ENCODE measurements around the gene CRP. TPM values are rescaled to one million over a fixed set of nuclear protein-coding genes. Genes with fewer than 3 reads are reported as not detected.
"Not testable (repeated sequence)": the region's sequence is repeated elsewhere in the genome, so short reads cannot be mapped to it uniquely, and the experiment has no call there.

CRP gene, protein sequence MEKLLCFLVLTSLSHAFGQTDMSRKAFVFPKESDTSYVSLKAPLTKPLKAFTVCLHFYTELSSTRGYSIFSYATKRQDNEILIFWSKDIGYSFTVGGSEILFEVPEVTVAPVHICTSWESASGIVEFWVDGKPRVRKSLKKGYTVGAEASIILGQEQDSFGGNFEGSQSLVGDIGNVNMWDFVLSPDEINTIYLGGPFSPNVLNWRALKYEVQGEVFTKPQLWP
- not detected for total RNA-seq

GRCh38 chr1:159714529-159714928 is at the start of gene CRP:
CRP (minus strand) TSS chr1:159714589; CDS start chr1:159714485, 104 bp downstream.
- no peak for ATAC-seq

DNA sequence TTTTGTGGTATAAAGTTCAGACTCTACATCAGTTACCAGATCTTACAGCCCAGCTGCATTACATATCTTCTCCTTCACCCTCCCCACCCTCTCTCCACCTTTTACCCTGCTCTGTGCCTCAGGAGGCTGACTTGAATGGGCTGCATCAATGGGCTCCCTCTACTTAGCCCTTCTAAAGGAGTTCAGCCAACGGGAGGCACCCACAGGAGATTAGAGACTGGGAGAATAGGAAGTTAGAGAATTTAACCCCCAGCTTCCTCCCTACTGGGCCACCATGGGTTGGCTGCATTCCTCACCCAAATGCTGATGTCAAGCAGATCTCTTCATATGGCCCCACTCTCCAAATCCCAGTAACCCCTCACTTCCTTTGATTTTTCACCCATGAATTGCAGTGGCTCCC is 49.3 kb upstream of the CRP start:
- ATAC-seq: no peak

GRCh38 chr1:159756397-159756796 is 42.0 kb upstream of the CRP start:
- ATAC-seq: no peak

GRCh38 chr1:159755451-159756007 is 41.1 kb upstream of the CRP start:
- no peak for ATAC-seq

DNA sequence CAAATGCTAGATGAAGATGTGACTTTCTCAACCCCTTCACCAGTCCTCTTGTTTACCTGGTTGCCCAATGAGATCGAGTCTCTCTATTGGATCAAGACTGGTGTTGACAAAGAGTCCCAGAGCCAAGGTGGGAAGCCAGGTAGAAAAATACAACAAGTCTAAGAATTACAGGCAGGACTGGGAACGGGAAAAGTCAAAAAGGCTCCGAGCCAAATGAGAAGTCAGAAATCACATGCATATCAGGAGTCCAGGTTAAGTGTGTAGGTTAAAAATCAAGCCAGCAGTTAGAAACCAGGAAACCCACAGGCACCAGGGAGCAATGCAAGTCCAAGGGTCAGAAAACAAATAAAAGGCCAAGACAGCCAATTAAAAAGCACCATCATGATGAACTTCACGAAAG is 39.0 kb upstream of the CRP start:
- ATAC-seq: no peak

- ATAC-seq: peak; percentile 81
Measured at GRCh38 chr1:159752135-159752580, 37.8 kb upstream of the CRP start.

- no peak for ATAC-seq
Measured at GRCh38 chr1:159751031-159751430, 36.6 kb upstream of the CRP start.

DNA sequence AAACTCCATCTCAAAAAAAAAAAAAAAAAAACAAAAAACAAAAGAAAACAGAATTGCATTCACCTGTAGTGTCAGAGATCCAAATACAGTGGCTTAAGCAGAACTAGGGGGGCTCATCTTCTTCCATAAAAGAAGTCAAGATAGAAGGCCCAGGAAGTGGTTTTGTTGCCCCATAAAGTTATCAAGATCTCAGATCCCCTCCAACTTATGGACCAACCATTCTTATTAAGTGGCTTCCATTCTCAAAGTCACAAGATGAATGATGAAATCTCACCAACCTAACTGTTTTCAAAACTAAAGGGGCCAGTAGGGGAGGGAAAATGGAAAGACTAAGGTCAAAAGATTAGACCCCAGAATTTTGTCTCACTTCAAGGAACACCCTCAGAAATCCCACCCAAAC is 36.2 kb upstream of the CRP start:
- ATAC-seq: no peak

- no peak for ATAC-seq
Measured at GRCh38 chr1:159749630-159750029, 35.2 kb upstream of the CRP start.

- no peak for ATAC-seq
Measured at GRCh38 chr1:159748370-159748769, 34.0 kb upstream of the CRP start.

DNA sequence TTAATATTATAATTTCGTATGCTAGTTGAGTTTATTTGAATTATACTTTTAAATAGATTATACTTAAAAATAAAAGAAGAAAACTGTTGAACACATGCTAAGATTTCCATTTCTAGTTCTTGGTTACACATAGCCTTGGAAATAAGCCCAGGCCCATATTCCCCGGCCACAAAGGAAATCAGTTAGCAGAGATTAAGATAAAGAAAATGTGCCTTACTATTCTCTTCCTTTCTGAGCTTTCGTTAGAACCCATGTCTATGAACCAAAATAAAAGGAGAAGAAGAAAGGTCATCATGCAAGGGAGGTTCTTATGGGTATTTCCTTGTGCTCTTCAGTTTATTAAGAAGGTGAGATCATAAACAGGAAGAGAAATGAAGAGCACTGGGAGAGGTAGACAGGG is 32.3 kb upstream of the CRP start:
- no peak for ATAC-seq

- no peak for ATAC-seq
Measured at GRCh38 chr1:159743651-159744410, 29.4 kb upstream of the CRP start.

GRCh38 chr1:159737238-159737916 is 23.0 kb upstream of the CRP start:
- ATAC-seq: no peak

DNA sequence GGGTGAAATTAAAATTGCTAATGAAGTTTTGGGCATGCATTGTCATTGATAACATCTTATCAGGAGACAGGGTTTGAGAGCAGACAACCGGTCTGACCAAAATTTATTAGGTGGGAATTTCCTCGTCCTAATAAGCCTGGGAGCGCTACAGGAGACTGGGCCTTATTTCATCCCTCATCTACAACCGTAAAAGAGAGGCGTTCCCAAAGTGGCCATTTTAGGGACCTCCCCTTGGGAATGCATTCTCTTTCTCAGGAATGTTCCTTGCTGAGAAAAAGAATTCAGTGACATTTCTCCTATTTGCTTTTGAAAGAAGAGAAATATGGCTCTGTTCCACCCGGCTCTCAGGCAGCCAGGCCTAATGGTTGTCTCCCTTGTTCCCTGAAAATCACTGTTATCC is 8.8 kb upstream of the CRP start:
- not testable (repeated sequence) for ATAC-seq

GRCh38 chr1:159719990-159720389 is 5.6 kb upstream of the CRP start:
- ATAC-seq: no peak

- ATAC-seq: no peak
Measured at GRCh38 chr1:159715855-159716254, 1.5 kb upstream of the CRP start.

GRCh38 chr1:159712080-159712479 is 2.3 kb downstream of the CRP start:
- ATAC-seq: no peak

DNA sequence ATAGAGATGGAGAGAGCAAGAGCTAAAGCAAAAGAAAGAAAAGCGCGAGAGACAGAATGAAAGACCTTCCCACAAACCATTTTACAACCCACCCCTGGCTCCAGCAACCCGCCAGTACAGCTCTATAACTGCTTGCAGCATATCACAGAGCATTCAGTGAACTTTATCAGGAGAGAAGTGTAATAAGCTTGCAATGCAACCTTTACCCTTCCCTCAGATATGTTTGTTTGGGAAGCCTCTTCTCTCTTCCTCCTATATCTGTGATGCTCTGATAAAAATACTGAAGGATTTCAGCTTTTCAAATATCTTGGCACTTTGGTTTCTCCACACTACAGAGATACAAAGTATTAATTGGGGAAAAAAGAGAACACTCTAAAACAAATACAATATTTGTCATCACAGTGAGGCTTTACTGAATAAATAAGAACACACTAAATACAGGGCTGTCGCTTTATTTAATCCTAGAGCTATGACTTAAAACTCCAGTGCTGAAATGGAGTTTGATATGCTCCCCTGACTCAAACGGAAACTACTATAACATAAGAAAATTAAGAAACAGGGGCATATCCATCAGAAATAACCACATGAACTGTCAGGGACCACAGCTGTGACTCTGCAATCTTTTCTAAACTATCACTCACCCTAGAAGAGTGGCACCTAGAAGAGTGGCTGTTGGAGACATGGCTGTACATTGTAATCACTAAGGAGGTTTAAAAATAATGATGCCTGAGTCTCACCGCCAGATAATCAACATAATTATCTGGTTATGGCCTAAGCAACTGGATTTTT is 6.7 kb downstream of the CRP start:
- ATAC-seq: no peak

DNA sequence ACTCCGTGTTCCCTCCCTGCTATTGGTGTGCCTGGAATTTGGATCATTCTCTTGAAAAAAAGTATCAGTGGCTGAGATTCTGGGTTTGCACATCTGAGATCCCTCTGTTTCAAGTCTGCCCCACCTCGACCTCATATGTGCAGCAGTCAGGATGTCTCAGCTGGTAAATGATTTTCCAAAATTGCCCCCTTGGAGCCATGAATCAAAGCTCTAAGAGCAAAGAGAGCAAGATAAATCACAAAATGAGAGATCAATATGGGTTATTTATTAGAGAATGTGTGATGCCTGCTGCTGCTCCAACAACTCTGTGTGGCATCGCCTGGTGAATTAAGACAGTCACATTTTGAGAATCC is 8.5 kb downstream of the CRP start:
- no peak for ATAC-seq

- no peak for ATAC-seq
Measured at GRCh38 chr1:159705251-159705903, 9.0 kb downstream of the CRP start.

GRCh38 chr1:159704481-159704880 is 9.9 kb downstream of the CRP start:
- no peak for ATAC-seq

- no peak for ATAC-seq
Measured at GRCh38 chr1:159700312-159700711, 14.1 kb downstream of the CRP start.
